Urothelium cell line (cell line): ENCODE results near the gene ZBTB37.
"Not testable (repeated sequence)": the region's sequence is repeated elsewhere in the genome, so short reads cannot be mapped to it uniquely, and the experiment has no call there.

Experiments used
- DNase-seq: peaks from one replicate; pipeline ENCODE4 v3.0.0; 2011; ENCODE audit warnings: low spot score, mixed read lengths
- FAIRE-seq: peaks from 2 replicates; lab custom pipeline; 2011; peaks lifted over from hg19 to GRCh38; lab: Jason Lieb, UNC

The ZBTB37 gene

DNA sequence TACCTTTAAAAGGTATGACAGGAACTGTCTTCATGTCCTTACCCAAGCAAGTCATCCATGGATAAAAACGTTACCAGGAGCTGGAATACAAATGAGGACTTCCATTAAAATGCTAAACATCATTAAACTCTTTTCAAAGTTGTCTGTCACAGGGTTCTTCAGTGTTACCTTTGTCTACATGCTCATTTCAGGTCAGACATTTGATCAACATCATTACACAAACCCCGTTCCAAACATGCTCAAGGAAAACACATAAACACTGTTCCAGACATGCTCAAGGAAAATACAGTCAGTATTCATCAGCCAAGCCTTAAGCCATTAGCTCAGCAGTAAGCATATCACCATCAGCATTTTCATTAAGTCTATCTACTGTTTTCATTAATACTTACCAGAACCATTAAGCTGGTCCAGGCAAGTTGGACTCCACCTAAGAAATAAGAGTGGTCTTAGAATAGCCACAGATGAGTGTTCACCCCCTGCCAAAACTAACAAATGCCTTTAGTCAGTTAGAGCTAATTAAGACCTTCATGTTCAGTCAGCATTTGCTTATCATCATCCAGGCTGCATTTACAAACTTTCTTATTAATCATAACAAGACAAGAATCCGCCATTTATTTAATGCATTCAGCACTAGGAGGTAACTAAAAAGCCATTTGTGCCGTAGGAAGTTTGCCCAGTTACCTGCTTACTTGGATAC is 2.6 kb upstream of the ZBTB37 start:
- no peak for FAIRE-seq
- no peak for DNase-seq

GRCh38 chr1:173866413-173867115 is 1.6 kb upstream of the ZBTB37 start:
- FAIRE-seq, result no peak

GRCh38 chr1:173867141-173867752 is 933 bp upstream of the ZBTB37 start:
- no peak for FAIRE-seq
- DNase-seq, result no peak

More at GRCh38 chr1:173866413-173867115, 1.6 kb upstream of the ZBTB37 start:
- DNase-seq, result no peak

DNA sequence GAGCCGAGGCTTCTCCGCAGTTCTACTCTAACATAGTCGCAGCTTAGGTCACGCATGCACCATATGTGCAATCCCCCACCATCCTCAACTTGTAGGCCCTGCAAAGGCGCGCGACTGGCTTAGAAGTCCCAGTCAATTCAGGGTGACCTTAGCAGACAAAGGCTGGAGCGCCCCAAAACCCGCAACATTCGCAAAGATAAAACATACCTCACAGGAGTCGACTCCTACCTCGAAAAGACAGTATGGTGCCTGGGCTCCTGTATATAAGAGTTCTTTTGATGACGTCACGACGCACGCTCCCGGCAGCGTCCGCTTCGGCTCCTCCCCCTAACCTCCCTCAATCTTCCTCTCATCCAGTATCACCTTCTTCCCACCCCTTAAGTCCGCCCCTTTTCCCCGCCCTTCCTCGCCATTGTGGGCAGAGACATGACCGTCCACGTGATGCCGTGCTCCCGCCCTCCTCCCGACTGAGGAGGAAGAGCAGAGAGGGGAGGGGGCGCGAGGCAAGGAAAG is 371 bp upstream of the ZBTB37 start, which contains the start of gene GAS5:
Gene GAS5, minus strand, starts transcription at position 237 of the 513 bp plus-strand sequence.
- DNase-seq (peak; percentile 97), FAIRE-seq (peak; percentile 53)

DNA sequence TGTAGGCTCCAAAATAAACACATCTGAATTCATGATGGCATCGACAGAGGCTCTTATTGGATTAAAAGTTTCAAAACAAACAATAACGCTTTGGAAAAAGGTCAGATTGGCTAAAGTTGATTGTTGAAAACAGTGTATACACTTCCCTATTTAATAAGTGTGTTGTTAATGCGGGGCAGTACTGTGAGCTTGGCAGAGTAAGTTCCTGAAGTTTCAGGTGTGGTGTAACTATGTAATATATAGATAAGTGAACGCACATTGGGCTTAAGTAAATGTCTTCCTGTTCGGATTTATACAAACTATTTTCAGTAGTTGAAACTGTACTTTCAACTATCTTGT is 810 bp downstream of the ZBTB37 start:
- FAIRE-seq (no peak), DNase-seq (no peak)

- DNase-seq (no peak), FAIRE-seq (no peak)
Measured at GRCh38 chr1:173870252-173871075, 2.3 kb downstream of the ZBTB37 start.

- DNase-seq (no peak), FAIRE-seq (no peak)
Measured at GRCh38 chr1:173871091-173871490, 2.9 kb downstream of the ZBTB37 start.

DNA sequence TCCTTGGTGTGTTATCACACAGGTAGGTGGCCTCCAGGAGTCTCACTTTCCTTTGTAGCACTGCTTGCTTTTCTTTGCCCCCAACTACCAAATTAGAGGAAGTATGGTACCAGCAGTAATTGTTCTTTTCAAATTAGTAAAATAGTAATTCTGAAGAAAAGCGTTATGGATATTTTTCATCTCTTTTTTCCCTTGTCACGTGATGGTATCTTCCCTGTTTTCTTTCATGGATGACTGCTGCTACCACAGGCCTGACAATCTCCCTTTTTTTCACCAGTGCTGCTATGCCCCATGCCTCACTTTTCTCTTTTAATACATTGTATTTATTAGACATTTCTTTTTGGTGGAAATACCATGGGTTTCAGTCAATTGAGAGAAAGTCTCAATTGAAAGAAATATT is 3.3 kb downstream of the ZBTB37 start:
- FAIRE-seq (no peak), DNase-seq (no peak)

DNA sequence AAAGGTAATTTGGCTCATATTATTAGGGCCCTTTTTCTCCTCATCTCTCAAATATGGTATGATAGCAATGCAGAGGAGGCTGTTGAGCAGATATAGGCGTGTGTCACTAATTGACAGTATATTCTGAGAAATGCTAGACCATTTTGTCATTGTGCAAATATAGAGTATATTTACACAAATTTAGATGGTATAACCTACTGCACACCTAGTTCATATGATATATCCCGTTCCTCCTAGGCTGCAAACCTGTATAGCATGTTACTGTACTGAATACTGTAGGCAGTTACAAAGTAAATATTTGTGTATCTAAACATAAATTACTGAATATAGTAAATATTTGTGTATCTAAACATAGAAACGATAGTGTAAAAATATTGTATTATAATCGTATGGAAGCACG is 8.6 kb downstream of the ZBTB37 start:
- no peak for FAIRE-seq

GRCh38 chr1:173878251-173878650 is 10.1 kb downstream of the ZBTB37 start:
- no peak for FAIRE-seq
- no peak for DNase-seq

More for the DNA sequence above, 8.6 kb downstream of the ZBTB37 start:
- DNase-seq, result no peak

DNA sequence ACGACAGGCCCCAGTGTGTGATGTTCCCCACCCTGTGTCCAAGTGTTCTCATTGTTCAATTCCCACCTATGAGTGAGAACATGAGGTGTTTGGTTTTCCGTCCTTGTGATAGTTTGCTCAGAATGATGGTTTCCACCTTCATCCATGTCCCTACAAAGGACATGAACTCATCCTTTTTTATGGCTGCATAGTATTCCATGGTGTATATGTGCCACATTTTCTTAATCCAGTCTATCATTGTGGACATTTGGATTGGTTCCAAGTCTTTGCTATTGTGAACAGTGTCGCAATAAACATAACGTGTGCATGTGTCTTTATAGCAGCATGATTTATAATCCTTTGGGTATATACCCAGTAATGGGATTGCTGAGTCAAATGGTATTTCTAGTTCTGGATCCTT is 12.9 kb downstream of the ZBTB37 start:
- FAIRE-seq, DNase-seq: not testable (repeated sequence)

DNA sequence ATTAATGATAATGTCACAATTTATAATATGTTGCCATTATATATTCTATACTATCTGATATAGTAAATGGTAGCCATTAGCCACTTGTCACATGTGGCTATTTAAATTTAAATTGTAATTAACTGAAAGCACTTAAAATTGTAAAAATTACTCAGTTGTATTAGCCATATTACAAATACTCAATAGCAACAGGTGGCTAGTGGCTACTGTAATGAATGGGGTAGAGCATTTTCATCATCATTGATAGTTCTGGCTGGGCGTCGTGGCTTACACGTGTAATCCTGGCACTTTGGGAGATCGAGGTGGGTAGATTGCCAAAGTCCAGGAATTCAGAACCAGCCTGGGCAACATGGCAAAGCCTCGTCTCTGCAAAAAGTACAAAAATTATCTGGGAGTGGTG is 16.5 kb downstream of the ZBTB37 start:
- DNase-seq (no peak), FAIRE-seq (no peak)

DNA sequence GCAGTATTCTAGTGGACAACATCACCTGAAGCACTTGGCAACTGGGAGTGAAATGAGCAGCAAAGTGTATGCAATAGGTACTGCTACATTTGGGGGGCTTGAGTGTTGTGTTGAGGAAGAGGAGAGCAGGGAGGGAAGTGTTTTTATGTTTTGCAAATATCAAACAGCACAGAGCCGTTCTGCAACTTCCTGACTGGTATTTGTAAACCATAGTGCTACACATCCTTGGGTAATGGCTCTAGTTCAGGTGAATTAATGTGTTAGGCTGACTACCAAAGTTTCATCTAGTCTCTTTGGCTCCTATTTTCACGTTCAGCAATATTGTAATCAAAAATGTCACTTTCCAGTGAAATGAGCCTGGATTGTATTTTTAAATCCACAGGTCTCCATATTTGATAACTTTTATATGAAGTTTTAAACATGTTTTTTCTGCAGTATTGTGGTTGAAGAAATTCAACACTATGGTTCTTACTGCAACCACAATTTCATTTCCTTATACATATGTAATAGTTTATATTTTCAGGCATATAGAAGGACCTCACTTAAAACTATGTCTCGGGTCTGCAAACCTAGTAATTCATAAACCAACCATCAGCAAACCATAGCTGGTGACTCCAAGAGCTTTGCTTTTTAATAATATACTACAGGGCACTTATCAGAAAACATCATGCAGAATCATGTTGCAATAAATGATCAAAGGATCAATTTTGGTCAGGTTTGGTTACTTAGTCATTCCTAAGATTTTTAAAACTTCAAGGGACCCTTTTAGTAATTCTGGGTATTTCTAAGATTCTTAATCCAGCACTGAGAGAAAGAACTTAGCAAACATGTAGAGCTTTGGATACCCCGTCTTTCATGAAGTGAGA is 18.8 kb downstream of the ZBTB37 start:
- DNase-seq (no peak), FAIRE-seq (no peak)

GRCh38 chr1:173887627-173888026 is 19.4 kb downstream of the ZBTB37 start:
- FAIRE-seq, result no peak

DNA sequence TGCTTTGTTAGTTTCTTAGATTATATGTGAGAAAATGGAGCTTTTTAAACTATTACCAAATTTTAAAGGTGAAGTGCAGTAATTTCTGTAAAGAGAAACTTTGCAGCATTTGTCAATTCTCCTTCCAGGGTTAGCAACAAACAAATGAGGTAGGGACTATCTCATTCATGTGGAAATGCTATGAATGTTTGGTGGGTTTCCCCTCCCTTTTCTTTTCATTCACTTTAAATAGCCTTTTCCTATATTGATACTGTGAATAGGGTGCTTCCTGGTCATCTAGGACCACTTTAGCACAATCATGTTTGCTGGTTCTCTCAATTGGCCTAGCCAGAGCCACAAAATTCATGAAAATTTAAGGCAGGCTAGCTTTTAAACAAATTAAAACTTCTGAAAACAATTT is 20.6 kb downstream of the ZBTB37 start:
- DNase-seq (no peak), FAIRE-seq (no peak)

More at GRCh38 chr1:173887627-173888026, 19.4 kb downstream of the ZBTB37 start:
- DNase-seq, result no peak

DNA sequence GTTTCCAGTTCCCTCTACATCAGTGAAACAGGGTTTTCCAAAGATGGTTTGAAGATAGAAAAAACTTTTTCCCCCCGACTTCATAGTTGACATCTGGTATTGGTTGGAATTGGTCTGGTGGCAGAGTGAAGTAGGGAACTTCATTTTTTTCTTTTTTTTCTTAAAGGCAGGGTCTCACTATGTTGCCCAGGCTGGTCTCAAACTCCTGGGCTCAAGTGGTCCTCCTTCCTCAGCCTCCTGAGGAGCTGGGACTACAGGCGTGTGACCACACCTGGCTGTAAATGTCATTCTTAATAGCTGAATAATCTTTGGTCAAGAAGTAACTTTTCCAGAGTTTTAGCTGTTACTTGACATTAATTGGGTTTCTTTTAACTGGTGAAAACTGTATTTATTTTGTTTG is 21.7 kb downstream of the ZBTB37 start:
- DNase-seq, result no peak
- FAIRE-seq, result no peak

DNA sequence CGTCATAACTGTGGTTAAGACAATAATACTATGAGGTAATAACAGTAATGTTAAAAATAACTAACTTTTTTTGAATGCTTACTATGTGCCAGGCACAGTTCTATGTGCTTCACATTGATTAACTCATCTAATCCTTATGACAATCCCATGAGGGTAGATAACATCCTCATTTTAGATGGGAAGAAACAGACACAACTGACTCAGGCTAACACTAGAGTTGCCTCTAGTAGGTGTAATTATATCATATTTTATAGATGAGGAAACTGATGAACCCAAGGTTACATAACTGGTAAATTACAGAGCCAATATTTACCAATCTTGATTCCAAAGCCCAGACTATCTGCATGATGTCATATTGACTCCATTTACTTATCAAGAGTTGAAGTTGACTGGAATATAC is 25.4 kb downstream of the ZBTB37 start:
- DNase-seq (no peak), FAIRE-seq (no peak)

DNA sequence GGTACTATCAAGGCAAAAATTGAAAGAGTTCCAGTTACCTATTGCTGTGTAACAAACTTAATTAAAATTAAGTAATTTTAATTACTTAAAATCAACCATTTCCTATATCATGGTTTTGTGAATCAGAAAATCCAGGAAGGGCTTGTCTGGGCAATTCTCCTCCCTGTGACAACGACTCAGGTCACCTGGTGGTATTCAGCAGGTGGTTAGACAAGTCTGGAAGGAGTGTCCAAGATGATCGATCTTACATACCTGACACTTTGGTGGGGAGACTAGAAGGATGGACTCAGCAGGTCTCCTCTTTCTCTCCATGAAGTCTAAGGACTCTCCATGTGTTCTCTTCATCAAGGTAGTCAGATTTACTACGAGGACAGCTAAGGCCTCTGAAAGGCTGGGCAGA is 26.0 kb downstream of the ZBTB37 start:
- DNase-seq (no peak), FAIRE-seq (no peak)

- DNase-seq (no peak), FAIRE-seq (no peak)
Measured at GRCh38 chr1:173900427-173900826, 32.2 kb downstream of the ZBTB37 start.

DNA sequence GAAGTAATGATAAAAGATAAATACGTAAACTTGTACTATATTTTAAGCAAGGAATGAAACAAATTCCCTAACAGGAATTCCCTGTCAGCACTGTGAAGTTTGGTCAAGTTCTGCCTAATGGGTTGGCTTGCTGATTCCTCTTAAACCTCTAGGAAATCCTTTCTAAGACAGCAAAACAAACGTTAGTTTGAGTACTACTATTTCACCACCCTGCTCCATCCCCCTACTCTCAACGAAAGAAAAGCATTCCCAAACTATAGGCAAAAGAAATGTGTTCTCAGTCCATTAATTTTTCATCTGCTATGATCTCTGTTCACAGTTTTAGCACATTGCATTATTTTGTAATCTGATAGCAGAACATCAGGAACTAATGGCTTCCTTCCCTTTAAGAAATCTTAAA is 32.8 kb downstream of the ZBTB37 start:
- DNase-seq (no peak), FAIRE-seq (no peak)
